ENCODE data around the gene KLK11.

GRCh38 chr19:50978772-50979390 is 47.5 kb downstream of the KLK11 start:
- no peak for TF ChIP-seq POLR2AphosphoS5 (IDR thresholded peaks at IDR 0.05)
- no peak for TF ChIP-seq POLR2A (IDR thresholded peaks at IDR 0.05)
- TF ChIP-seq, protein P1, sequence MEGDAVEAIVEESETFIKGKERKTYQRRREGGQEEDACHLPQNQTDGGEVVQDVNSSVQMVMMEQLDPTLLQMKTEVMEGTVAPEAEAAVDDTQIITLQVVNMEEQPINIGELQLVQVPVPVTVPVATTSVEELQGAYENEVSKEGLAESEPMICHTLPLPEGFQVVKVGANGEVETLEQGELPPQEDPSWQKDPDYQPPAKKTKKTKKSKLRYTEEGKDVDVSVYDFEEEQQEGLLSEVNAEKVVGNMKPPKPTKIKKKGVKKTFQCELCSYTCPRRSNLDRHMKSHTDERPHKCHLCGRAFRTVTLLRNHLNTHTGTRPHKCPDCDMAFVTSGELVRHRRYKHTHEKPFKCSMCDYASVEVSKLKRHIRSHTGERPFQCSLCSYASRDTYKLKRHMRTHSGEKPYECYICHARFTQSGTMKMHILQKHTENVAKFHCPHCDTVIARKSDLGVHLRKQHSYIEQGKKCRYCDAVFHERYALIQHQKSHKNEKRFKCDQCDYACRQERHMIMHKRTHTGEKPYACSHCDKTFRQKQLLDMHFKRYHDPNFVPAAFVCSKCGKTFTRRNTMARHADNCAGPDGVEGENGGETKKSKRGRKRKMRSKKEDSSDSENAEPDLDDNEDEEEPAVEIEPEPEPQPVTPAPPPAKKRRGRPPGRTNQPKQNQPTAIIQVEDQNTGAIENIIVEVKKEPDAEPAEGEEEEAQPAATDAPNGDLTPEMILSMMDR (IDR thresholded peaks at IDR 0.05): no peak
